SK-N-SH (cell line): ENCODE measurements around the gene EN2. TPM values are rescaled to one million over a fixed set of nuclear protein-coding genes. Genes with fewer than 3 reads are reported as not detected.

Experiments used
- CTCF ChIA-PET: fragments of 300-600, 350-600 bp; formaldehyde crosslinking; extraction: SDS; loops from one replicate; lab custom pipeline; 2021; lab: Yijun Ruan, JAX
- POLR2A ChIA-PET: fragments of 350-600 bp; sonication (Branson Sonifier 250); formaldehyde crosslinking; extraction: SDS; loops from one replicate; lab custom pipeline; 2020; ENCODE audit warnings: antibody characterized with exemption, inconsistent platforms; lab: Yijun Ruan, JAX
- DNase-seq: peaks from one replicate; pipeline ENCODE4 v3.0.0; 2012
- H2AFZ ChIP-seq: fragments of 200-600 bp; sonication (generic); 2 replicates; pipeline ENCODE4 v1.8.1; 2016; ENCODE audit warnings: antibody characterized with exemption, mild to moderate bottlenecking, low read depth
- H3F3A ChIP-seq: fragments of 200-600 bp; sonication (generic); replicated peaks from 2 replicates; pipeline ENCODE3; 2016; ENCODE audit warnings: antibody characterized with exemption, mild to moderate bottlenecking; ENCODE audit not compliant: insufficient read depth
- H3K27ac ChIP-seq, 2 experiments: fragments of 200-500 bp in 1 of 2; fragments of 200-600 bp in 1 of 2; sonication (Bioruptor generic) in 1 of 2; sonication (generic), shearing (Covaris generic) in 1 of 2; 2 replicates each; pipeline versions ENCODE4 v1.5.1 to v1.6.1; 2014 to 2016; ENCODE audit warnings: low read depth in 2 of 2, inconsistent platforms in 1 of 2, low read length in 1 of 2, mild to moderate bottlenecking in 1 of 2, mixed read lengths in 1 of 2
- H3K27me3 ChIP-seq: fragments of 200-600 bp; sonication (generic), shearing (Covaris generic); 2 replicates; pipeline ENCODE4 v1.6.1; 2016; ENCODE audit warnings: mixed run types; ENCODE audit not compliant: insufficient read depth
- H3K36me3 ChIP-seq, 2 experiments: fragments of 200-500 bp in 1 of 2; fragments of 200-600 bp in 1 of 2; sonication (Bioruptor generic) in 1 of 2; sonication (generic) in 1 of 2; replicated peaks in 1 of 2; 2 replicates each; pipeline versions ENCODE3 to v1.5.1; 2014 to 2016; ENCODE audit warnings: low read length in 1 of 2, mild to moderate bottlenecking in 1 of 2; ENCODE audit not compliant: insufficient read depth in 2 of 2, control insufficient read depth in 1 of 2
- H3K4me1 ChIP-seq, 2 experiments: fragments of 200-500 bp in 1 of 2; fragments of 200-600 bp in 1 of 2; sonication (Bioruptor generic) in 1 of 2; sonication (generic), shearing (Covaris generic) in 1 of 2; 2 replicates each; pipeline versions ENCODE4 v1.5.1 to v1.6.1; 2014 to 2016; ENCODE audit warnings: low read depth in 1 of 2, low read length in 1 of 2, mixed run types in 1 of 2; ENCODE audit not compliant: insufficient read depth in 2 of 2, control insufficient read depth in 1 of 2
- H3K4me2 ChIP-seq: fragments of 200-600 bp; sonication (generic), shearing (Covaris generic); 2 replicates; pipeline ENCODE4 v1.6.1; 2017; ENCODE audit warnings: mixed run types
- H3K4me3 ChIP-seq, 2 experiments: fragments of 200-500 bp in 1 of 2; fragments of 200-600 bp in 1 of 2; sonication (Bioruptor generic) in 1 of 2; sonication (generic), shearing (Covaris generic) in 1 of 2; 2 replicates each; pipeline versions ENCODE4 v1.5.1 to v1.8.1; 2014 to 2016; ENCODE audit warnings: low read depth in 2 of 2, inconsistent platforms in 1 of 2, low read length in 1 of 2, mild to moderate bottlenecking in 1 of 2, mixed read lengths in 1 of 2, moderate library complexity in 1 of 2
- H3K79me2 ChIP-seq: fragments of 200-600 bp; sonication (generic); 2 replicates; pipeline ENCODE4 v1.8.1; 2017; ENCODE audit warnings: mild to moderate bottlenecking; ENCODE audit not compliant: insufficient read depth
- H3K9ac ChIP-seq: fragments of 200-600 bp; sonication (generic); 2 replicates; pipeline ENCODE4 v1.6.1; 2017; ENCODE audit warnings: mixed run types
- H3K9me2 ChIP-seq: fragments of 200-600 bp; sonication (generic); 2 replicates; pipeline ENCODE4 v1.6.1; 2017; ENCODE audit warnings: mixed run types
- H3K9me3 ChIP-seq: fragments of 200-600 bp; sonication (generic); 2 replicates; pipeline ENCODE4 v1.6.1; 2017; ENCODE audit warnings: mixed run types, mild to moderate bottlenecking, moderate library complexity
- H4K20me1 ChIP-seq: fragments of 200-600 bp; sonication (generic); 2 replicates; pipeline ENCODE4 v1.6.1; 2017; ENCODE audit warnings: mild to moderate bottlenecking, mixed run types; ENCODE audit not compliant: insufficient read depth
- CTCF ChIP-seq: fragments of 200-600 bp; sonication (generic); IDR thresholded peaks from 2 replicates; pipeline ENCODE4 v1.6.1; 2017; ENCODE audit warnings: antibody characterized with exemption, mild to moderate bottlenecking, moderate library complexity
- GABPA ChIP-seq: IDR thresholded peaks from 2 replicates; pipeline ENCODE4 v1.4.0; 2012; ENCODE audit warnings: low read depth, mild to moderate bottlenecking
- JUND ChIP-seq: IDR thresholded peaks from 2 replicates; pipeline ENCODE4 v1.4.0; 2012
- MEF2A ChIP-seq: IDR thresholded peaks from 2 replicates; pipeline ENCODE4 v1.4.0; 2012; ENCODE audit warnings: low read depth, borderline replicate concordance
- MXI1 ChIP-seq: IDR thresholded peaks from 2 replicates; pipeline ENCODE4 v1.6.1; 2012; ENCODE audit warnings: mild to moderate bottlenecking, low read depth, low read length, improper control_type of control experiment
- NRF1 ChIP-seq: IDR thresholded peaks from 2 replicates; pipeline ENCODE4 v1.6.1; 2012; ENCODE audit warnings: low read depth, mild to moderate bottlenecking, low read length
- PBX3 ChIP-seq: IDR thresholded peaks from 2 replicates; pipeline ENCODE4; 2012
- REST ChIP-seq: IDR thresholded peaks from 2 replicates; pipeline ENCODE4 v1.6.1; 2012; ENCODE audit warnings: mild to moderate bottlenecking, low read depth, low read length, moderate library complexity
- SIN3A ChIP-seq: IDR thresholded peaks from 2 replicates; pipeline ENCODE4 v1.6.1; 2012; ENCODE audit warnings: low read depth, mild to moderate bottlenecking, low read length, moderate library complexity, borderline replicate concordance
- TAF1 ChIP-seq: IDR thresholded peaks from 2 replicates; pipeline ENCODE4 v1.6.1; 2012; ENCODE audit warnings: low read depth, mild to moderate bottlenecking, low read length, moderate library complexity, borderline replicate concordance
- TCF12 ChIP-seq: IDR thresholded peaks from 2 replicates; pipeline ENCODE4 v1.4.0; 2012
- ZBTB33 ChIP-seq: IDR thresholded peaks from 2 replicates; pipeline ENCODE4 v1.4.0; 2012; ENCODE audit warnings: low read depth, borderline replicate concordance
- WGBS: methylation state at CpG from one replicate; pipeline ENCODE4 v1.1.6; 2017; ENCODE audit warnings: low lambda C conversion rate; 5-methylcytosine and 5-hydroxymethylcytosine counted together
- polyA plus RNA-seq, 3 experiments: library from polyadenylated mRNA; depleted of rRNA; stranded (reverse); fragments of >200 nt; gene quantifications; 2 replicates each; pipeline ENCODE4 v1.2.3, GENCODE V29; 2012

EN2 gene
- polyA plus RNA-seq, 1 of the 3 experiments (the other 2 are of a cell fraction) = 0.02 TPM

- H3F3A ChIP-seq = peaks cover 4% of the 10 kb centered on the region
- H3K9ac ChIP-seq = no peak overlapping the region
- H3K4me1 ChIP-seq = peaks cover 0 to 3% of the 10 kb centered on the region in 2 experiments; a peak in 1 of 4 replicates
- WGBS = 9% methylated on average over 16 of the region's 16 CpGs
- no peak overlapping the region for H3K27ac ChIP-seq
- CTCF ChIA-PET = interaction anchor here (1.2 kb wide), 1 partner anchor 49 kb away, joined by 3 read pairs; no protein-coding TSS in a partner anchor
- no peaks in the 10 kb centered on the region for H3K9me2 ChIP-seq
- no peak for TF ChIP-seq REST
- 0 out of 2 replicates have a peak, but pooled peaks have one; percentile 39 for TF ChIP-seq MXI1
- DNase-seq = peak; percentile 52
- POLR2A ChIA-PET = no interaction called here
- no peaks in the 10 kb centered on the region for H3K36me3 ChIP-seq
- no peak overlapping the region for H2AFZ ChIP-seq
- 0 out of 2 replicates have a peak overlapping the region, but pooled peaks have one; percentile 14 for H3K4me2 ChIP-seq
- no peaks in the 10 kb centered on the region for H3K79me2 ChIP-seq
- H3K4me3 ChIP-seq = no peak overlapping the region
- H3K27me3 ChIP-seq = peaks cover 79% of the 10 kb centered on the region
- H4K20me1 ChIP-seq = no peaks in the 10 kb centered on the region
- H3K9me3 ChIP-seq = no peaks in the 10 kb centered on the region
Measured at GRCh38 chr7:155483868-155484325, 26.0 kb downstream of the EN2 start.

- Histone ChIP-seq H3K27ac (no peak overlapping the region), H2AFZ (no peak overlapping the region), H3K27me3 (peaks cover 88% of the 10 kb centered on the region), H3K4me2 (no peak overlapping the region), H3F3A (peaks cover 4% of the 10 kb centered on the region)
- WGBS = 28% methylated on average over 20 of the region's 23 CpGs
- CTCF ChIA-PET = interaction anchor here (0.6 to 1.2 kb wide), 2 partner anchors 48 to 114 kb away, joined by 3 read pairs; no protein-coding TSS in a partner anchor
- TF ChIP-seq TAF1 (no peak), MEF2A (no peak), NRF1 (no peak), GABPA (no peak), CTCF (no peak), TCF12 (no peak), PBX3 (no peak), SIN3A (no peak), JUND (no peak), MXI1 (no peak), ZBTB33 (no peak)
- TF ChIP-seq, all 33 proteins: peak for 0
- Histone ChIP-seq H3K9ac (no peak overlapping the region), H3K9me3 (no peaks in the 10 kb centered on the region), H4K20me1 (no peaks in the 10 kb centered on the region), H3K4me1 (peaks cover 0 to 3% of the 10 kb centered on the region in 2 experiments; a peak in 1 of 4 replicates), H3K79me2 (no peaks in the 10 kb centered on the region), H3K36me3 (no peaks in the 10 kb centered on the region), H3K9me2 (no peaks in the 10 kb centered on the region), H3K4me3 (no peak overlapping the region)
- DNase-seq = no peak
- POLR2A ChIA-PET = no interaction called here
Measured at GRCh38 chr7:155484483-155485399, 26.8 kb downstream of the EN2 start.
